ENCODE data around the gene KPNB1. TPM values are rescaled to one million over a fixed set of nuclear protein-coding genes. Genes with fewer than 3 reads are reported as not detected.

Gene KPNB1
- 100 to 1,000 TPM; 159 to 352 (median 248) TPM for total RNA-seq
- polyA plus RNA-seq = 100 to 1,000 TPM in 1 of 3 donors, 10 to 100 TPM in 2; 41.5 to 339 (median 45.3) TPM
- long read RNA-seq, donor 1, full-length matches to known transcripts = 64 of 93 reads
- long read RNA-seq, donor 1, partial matches to known transcripts = 29 of 93 reads
- long read RNA-seq, donor 1, other reads (novel, unspliced or antisense) = 0 of 93 reads
- long read RNA-seq, donor 2, full-length matches to known transcripts = 40 of 94 reads
- long read RNA-seq, donor 2, partial matches to known transcripts = 54 of 94 reads
- long read RNA-seq, donor 2, other reads (novel, unspliced or antisense) = 0 of 94 reads
- long read RNA-seq, donor 3, full-length matches to known transcripts = 32 of 91 reads
- long read RNA-seq, donor 3, partial matches to known transcripts = 59 of 91 reads
- long read RNA-seq, donor 3, other reads (novel, unspliced or antisense) = 0 of 91 reads
- long read RNA-seq, donor 4, partial matches to known transcripts = 9 of 16 reads
- long read RNA-seq, donor 4, other reads (novel, unspliced or antisense) = 7 of 16 reads
- long read RNA-seq, donor 5, full-length matches to known transcripts = 54 of 79 reads
- long read RNA-seq, donor 5, partial matches to known transcripts = 17 of 79 reads
- long read RNA-seq, donor 5, other reads (novel, unspliced or antisense) = 8 of 79 reads
- long read RNA-seq, donor 6, partial matches to known transcripts = 9 of 13 reads
- long read RNA-seq, donor 6, other reads (novel, unspliced or antisense) = 4 of 13 reads
- long read RNA-seq, donor 7, full-length matches to known transcripts = 22 of 51 reads
- long read RNA-seq, donor 7, partial matches to known transcripts = 29 of 51 reads
- long read RNA-seq, donor 7, other reads (novel, unspliced or antisense) = 0 of 51 reads
- long read RNA-seq, donor 8, full-length matches to known transcripts = 47 of 68 reads
- long read RNA-seq, donor 8, partial matches to known transcripts = 21 of 68 reads
- long read RNA-seq, donor 8, other reads (novel, unspliced or antisense) = 0 of 68 reads
- long read RNA-seq, donor 9, full-length matches to known transcripts = 36 of 122 reads
- long read RNA-seq, donor 9, partial matches to known transcripts = 86 of 122 reads
- long read RNA-seq, donor 9, other reads (novel, unspliced or antisense) = 0 of 122 reads
- long read RNA-seq, donor 10, full-length matches to known transcripts = 19 of 70 reads
- long read RNA-seq, donor 10, partial matches to known transcripts = 51 of 70 reads
- long read RNA-seq, donor 10, other reads (novel, unspliced or antisense) = 0 of 70 reads

DNA sequence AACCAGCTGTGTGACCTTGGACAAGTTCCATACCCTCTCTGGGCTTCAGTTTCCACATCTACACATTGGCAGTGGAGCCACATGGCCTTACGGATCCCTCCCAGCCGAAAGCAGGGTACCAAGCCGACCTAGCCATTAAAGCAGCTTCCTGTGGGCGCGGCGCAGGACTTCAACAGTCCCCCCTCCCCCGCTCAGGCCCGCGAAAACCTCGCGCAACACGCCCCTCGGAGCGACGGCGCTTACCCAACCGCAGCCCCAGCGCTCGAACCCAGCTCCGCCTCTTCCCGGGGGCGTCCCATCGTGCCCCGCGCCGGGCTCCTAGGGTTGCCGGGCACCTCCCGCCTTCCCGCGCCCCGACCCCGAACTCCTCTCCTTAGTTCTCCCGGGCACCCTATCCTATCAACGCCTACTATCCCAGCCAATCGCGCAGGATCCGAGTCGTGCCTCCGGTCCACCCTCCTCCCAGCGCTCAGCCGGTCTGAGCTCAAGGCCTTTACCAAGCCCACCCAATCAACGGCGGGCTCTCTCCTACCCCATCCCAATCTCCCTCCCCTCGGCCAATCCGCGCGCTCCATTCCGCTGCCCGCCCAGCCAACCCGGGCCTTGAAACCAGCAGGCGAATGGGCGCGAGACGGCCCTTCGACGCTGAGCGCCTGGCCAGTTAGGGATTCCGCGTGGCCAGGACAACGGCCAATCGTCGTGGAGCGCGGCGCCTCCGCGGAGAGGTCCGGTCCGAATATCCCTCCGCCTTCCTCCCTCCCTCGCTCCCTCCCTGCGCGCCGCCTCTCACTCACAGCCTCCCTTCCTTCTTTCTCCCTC is at the start of gene KPNB1:
Gene KPNB1 (plus strand): TSS at position 767 of the 819 bp plus-strand sequence. CDS start 326 bp downstream, outside the sequence.
- intact Hi-C loops (cut with DNase I) = no loop called here
- Histone ChIP-seq H3K27me3 (no peaks in the 10 kb centered on the region), H3K36me3 (replicated peaks in 1 of 2) (peaks cover 0 to 31% of the 10 kb centered on the region in 2 donors), H3K4me1 (replicated peaks in 1 of 2) (peaks cover 12 to 47% of the 10 kb centered on the region in 2 donors), H3K9me3 (replicated peaks in 1 of 3) (no peaks in the 10 kb centered on the region), H3K27ac (peak within 1 kb of the TSS; percentile 35 to 99 (median 88)), H3K4me3 (peak within 1 kb of the TSS; percentile 60 to 96 (median 74))
- DNase-seq = peak; percentile 99 to 100 (median 100)
- TF ChIP-seq POLR2A (IDR thresholded peaks at IDR 0.05) = peak; percentile 65 to 72
- TF ChIP-seq, protein P1, sequence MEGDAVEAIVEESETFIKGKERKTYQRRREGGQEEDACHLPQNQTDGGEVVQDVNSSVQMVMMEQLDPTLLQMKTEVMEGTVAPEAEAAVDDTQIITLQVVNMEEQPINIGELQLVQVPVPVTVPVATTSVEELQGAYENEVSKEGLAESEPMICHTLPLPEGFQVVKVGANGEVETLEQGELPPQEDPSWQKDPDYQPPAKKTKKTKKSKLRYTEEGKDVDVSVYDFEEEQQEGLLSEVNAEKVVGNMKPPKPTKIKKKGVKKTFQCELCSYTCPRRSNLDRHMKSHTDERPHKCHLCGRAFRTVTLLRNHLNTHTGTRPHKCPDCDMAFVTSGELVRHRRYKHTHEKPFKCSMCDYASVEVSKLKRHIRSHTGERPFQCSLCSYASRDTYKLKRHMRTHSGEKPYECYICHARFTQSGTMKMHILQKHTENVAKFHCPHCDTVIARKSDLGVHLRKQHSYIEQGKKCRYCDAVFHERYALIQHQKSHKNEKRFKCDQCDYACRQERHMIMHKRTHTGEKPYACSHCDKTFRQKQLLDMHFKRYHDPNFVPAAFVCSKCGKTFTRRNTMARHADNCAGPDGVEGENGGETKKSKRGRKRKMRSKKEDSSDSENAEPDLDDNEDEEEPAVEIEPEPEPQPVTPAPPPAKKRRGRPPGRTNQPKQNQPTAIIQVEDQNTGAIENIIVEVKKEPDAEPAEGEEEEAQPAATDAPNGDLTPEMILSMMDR (IDR thresholded peaks at IDR 0.05) = no peak
- 0 to 2% (median 1%) methylated on average over 23 to 74 of the region's 74 CpGs for WGBS, 4 donors

DNA sequence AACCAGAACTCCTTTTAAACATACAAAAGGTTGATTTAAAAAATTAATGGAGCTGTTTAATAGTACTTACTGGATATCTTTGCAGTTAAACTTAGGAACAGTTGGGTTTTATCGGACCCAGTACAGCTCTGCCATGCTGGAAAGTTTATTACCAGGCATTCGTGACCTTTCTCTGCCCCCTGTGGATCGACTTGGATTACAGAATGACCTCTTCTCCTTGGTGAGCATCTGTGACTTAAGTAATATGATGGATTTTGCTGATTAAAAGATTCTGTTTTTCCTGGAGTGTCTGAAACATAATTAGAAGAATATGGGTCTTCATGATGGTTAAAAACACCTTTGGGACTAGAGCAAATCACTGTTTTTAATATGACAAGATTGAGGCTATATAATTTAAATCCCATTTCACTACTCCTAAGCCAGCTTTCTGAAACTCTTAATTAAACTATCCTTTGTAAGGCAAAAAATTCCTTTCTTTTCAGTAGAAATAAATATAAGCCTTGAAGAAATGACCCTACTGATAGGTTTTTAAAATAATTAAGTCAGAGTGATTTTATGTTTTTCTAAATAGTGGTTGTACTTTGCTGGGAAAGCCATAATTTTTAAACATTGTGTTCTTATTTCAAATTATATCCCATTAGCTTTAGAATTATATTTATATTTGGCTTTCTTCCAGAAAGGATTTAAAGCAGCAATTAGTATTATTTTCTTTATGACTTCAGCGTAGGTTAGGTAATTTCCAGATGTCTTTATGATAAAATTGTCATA is 45.7 kb upstream of the KPNB1 start:
- Histone ChIP-seq H3K9me3 (replicated peaks in 1 of 3) (no peaks in the 10 kb centered on the region), H3K27ac (no peak overlapping the region), H3K4me1 (replicated peaks in 1 of 2) (peaks cover 0 to 12% of the 10 kb centered on the region in 2 donors), H3K4me3 (no peak overlapping the region), H3K27me3 (no peaks in the 10 kb centered on the region), H3K36me3 (replicated peaks in 1 of 2) (peaks cover 0 to 80% of the 10 kb centered on the region in 2 donors)
- intact Hi-C loops (cut with DNase I) = no loop called here
- DNase-seq = no peak
- WGBS, 4 donors = 51 to 60% (median 57%) methylated on average over 4 of the region's 4 CpGs
- TF ChIP-seq POLR2A (IDR thresholded peaks at IDR 0.05) = no peak

DNA sequence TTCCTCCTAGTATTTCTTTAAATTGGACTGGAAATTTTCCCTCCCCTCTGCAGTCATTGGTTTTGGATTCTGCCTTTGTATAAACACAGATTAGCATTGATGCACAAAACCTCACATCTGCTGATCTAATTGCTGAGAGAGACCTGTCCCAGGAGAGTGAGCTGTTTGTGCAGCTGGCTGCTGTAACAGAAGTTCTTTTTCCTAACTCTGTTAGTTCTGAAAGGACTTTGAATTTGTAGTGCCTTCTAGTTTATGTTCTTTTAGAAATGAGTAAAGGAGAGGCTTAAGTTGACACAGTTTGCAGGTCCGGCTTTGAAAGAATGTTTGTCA is 45.2 kb upstream of the KPNB1 start:
- WGBS, 4 donors = 60 to 86% (median 76%) methylated on average over 1 of the region's 1 CpG
- intact Hi-C loops (cut with DNase I) = no loop called here
- peak overlapping the region in 1 of 5 donors; percentile 14 for H3K27ac ChIP-seq
- H3K9me3 ChIP-seq (replicated peaks in 1 of 3) = no peaks in the 10 kb centered on the region
- peaks cover 0 to 12% of the 10 kb centered on the region in 2 donors for H3K4me1 ChIP-seq (replicated peaks in 1 of 2)
- no peak for TF ChIP-seq POLR2A (IDR thresholded peaks at IDR 0.05)
- TF ChIP-seq, protein P1 (IDR thresholded peaks at IDR 0.05) = no peak
- H3K4me3 ChIP-seq = no peak overlapping the region
- H3K27me3 ChIP-seq = no peaks in the 10 kb centered on the region
- peaks cover 0 to 77% of the 10 kb centered on the region in 2 donors for H3K36me3 ChIP-seq (replicated peaks in 1 of 2)
- DNase-seq = no peak
